SK-N-SH (cell line): ENCODE results near the gene CD300LF. TPM values are rescaled to one million over a fixed set of nuclear protein-coding genes. Genes with fewer than 3 reads are reported as not detected.

Experiments used
- CTCF ChIA-PET: fragments of 300-600, 350-600 bp; formaldehyde crosslinking; extraction: SDS; loops from one replicate; lab custom pipeline; 2021; lab: Yijun Ruan, JAX
- POLR2A ChIA-PET: fragments of 350-600 bp; sonication (Branson Sonifier 250); formaldehyde crosslinking; extraction: SDS; loops from one replicate; lab custom pipeline; 2020; ENCODE audit warnings: antibody characterized with exemption, inconsistent platforms; lab: Yijun Ruan, JAX
- DNase-seq: peaks from one replicate; pipeline ENCODE4 v3.0.0; 2012
- H2AFZ ChIP-seq: fragments of 200-600 bp; sonication (generic); 2 replicates; pipeline ENCODE4 v1.8.1; 2016; ENCODE audit warnings: antibody characterized with exemption, mild to moderate bottlenecking, low read depth
- H3F3A ChIP-seq: fragments of 200-600 bp; sonication (generic); replicated peaks from 2 replicates; pipeline ENCODE3; 2016; ENCODE audit warnings: antibody characterized with exemption, mild to moderate bottlenecking; ENCODE audit not compliant: insufficient read depth
- H3K27ac ChIP-seq, 2 experiments: fragments of 200-500 bp in 1 of 2; fragments of 200-600 bp in 1 of 2; sonication (Bioruptor generic) in 1 of 2; sonication (generic), shearing (Covaris generic) in 1 of 2; 2 replicates each; pipeline versions ENCODE4 v1.5.1 to v1.6.1; 2014 to 2016; ENCODE audit warnings: low read depth in 2 of 2, inconsistent platforms in 1 of 2, low read length in 1 of 2, mild to moderate bottlenecking in 1 of 2, mixed read lengths in 1 of 2
- H3K27me3 ChIP-seq: fragments of 200-600 bp; sonication (generic), shearing (Covaris generic); 2 replicates; pipeline ENCODE4 v1.6.1; 2016; ENCODE audit warnings: mixed run types; ENCODE audit not compliant: insufficient read depth
- H3K36me3 ChIP-seq, 2 experiments: fragments of 200-500 bp in 1 of 2; fragments of 200-600 bp in 1 of 2; sonication (Bioruptor generic) in 1 of 2; sonication (generic) in 1 of 2; replicated peaks in 1 of 2; 2 replicates each; pipeline versions ENCODE3 to v1.5.1; 2014 to 2016; ENCODE audit warnings: low read length in 1 of 2, mild to moderate bottlenecking in 1 of 2; ENCODE audit not compliant: insufficient read depth in 2 of 2, control insufficient read depth in 1 of 2
- H3K4me1 ChIP-seq, 2 experiments: fragments of 200-500 bp in 1 of 2; fragments of 200-600 bp in 1 of 2; sonication (Bioruptor generic) in 1 of 2; sonication (generic), shearing (Covaris generic) in 1 of 2; 2 replicates each; pipeline versions ENCODE4 v1.5.1 to v1.6.1; 2014 to 2016; ENCODE audit warnings: low read depth in 1 of 2, low read length in 1 of 2, mixed run types in 1 of 2; ENCODE audit not compliant: insufficient read depth in 2 of 2, control insufficient read depth in 1 of 2
- H3K4me2 ChIP-seq: fragments of 200-600 bp; sonication (generic), shearing (Covaris generic); 2 replicates; pipeline ENCODE4 v1.6.1; 2017; ENCODE audit warnings: mixed run types
- H3K4me3 ChIP-seq, 2 experiments: fragments of 200-500 bp in 1 of 2; fragments of 200-600 bp in 1 of 2; sonication (Bioruptor generic) in 1 of 2; sonication (generic), shearing (Covaris generic) in 1 of 2; 2 replicates each; pipeline versions ENCODE4 v1.5.1 to v1.8.1; 2014 to 2016; ENCODE audit warnings: low read depth in 2 of 2, inconsistent platforms in 1 of 2, low read length in 1 of 2, mild to moderate bottlenecking in 1 of 2, mixed read lengths in 1 of 2, moderate library complexity in 1 of 2
- H3K79me2 ChIP-seq: fragments of 200-600 bp; sonication (generic); 2 replicates; pipeline ENCODE4 v1.8.1; 2017; ENCODE audit warnings: mild to moderate bottlenecking; ENCODE audit not compliant: insufficient read depth
- H3K9ac ChIP-seq: fragments of 200-600 bp; sonication (generic); 2 replicates; pipeline ENCODE4 v1.6.1; 2017; ENCODE audit warnings: mixed run types
- H3K9me2 ChIP-seq: fragments of 200-600 bp; sonication (generic); 2 replicates; pipeline ENCODE4 v1.6.1; 2017; ENCODE audit warnings: mixed run types
- H3K9me3 ChIP-seq: fragments of 200-600 bp; sonication (generic); 2 replicates; pipeline ENCODE4 v1.6.1; 2017; ENCODE audit warnings: mixed run types, mild to moderate bottlenecking, moderate library complexity
- H4K20me1 ChIP-seq: fragments of 200-600 bp; sonication (generic); 2 replicates; pipeline ENCODE4 v1.6.1; 2017; ENCODE audit warnings: mild to moderate bottlenecking, mixed run types; ENCODE audit not compliant: insufficient read depth
- ELF1 ChIP-seq: IDR thresholded peaks from 2 replicates; pipeline ENCODE4 v1.4.0; 2012
- EP300 ChIP-seq, 2 experiments: IDR thresholded peaks; 2 replicates each; pipeline versions ENCODE4 v1.4.0 to v1.6.1; 2012; ENCODE audit warnings: borderline replicate concordance in 1 of 2, low read depth in 1 of 2, low read length in 1 of 2
- FOSL2 ChIP-seq: IDR thresholded peaks from 2 replicates; pipeline ENCODE4 v1.4.0; 2012; ENCODE audit warnings: low read depth, mild to moderate bottlenecking, moderate library complexity, borderline replicate concordance
- FOXJ3 ChIP-seq: sonication (generic); formaldehyde crosslinking; IDR thresholded peaks from 2 replicates; pipeline ENCODE4 v1.5.1; 2020; ENCODE audit warnings: mild to moderate bottlenecking, missing genetic modification reagents
- GABPA ChIP-seq: IDR thresholded peaks from 2 replicates; pipeline ENCODE4 v1.4.0; 2012; ENCODE audit warnings: low read depth, mild to moderate bottlenecking
- MEF2A ChIP-seq: IDR thresholded peaks from 2 replicates; pipeline ENCODE4 v1.4.0; 2012; ENCODE audit warnings: low read depth, borderline replicate concordance
- MXI1 ChIP-seq: IDR thresholded peaks from 2 replicates; pipeline ENCODE4 v1.6.1; 2012; ENCODE audit warnings: mild to moderate bottlenecking, low read depth, low read length, improper control_type of control experiment
- NFIC ChIP-seq: IDR thresholded peaks from 2 replicates; pipeline ENCODE4 v1.4.0; 2012; ENCODE audit warnings: borderline replicate concordance
- NRF1 ChIP-seq: IDR thresholded peaks from 2 replicates; pipeline ENCODE4 v1.6.1; 2012; ENCODE audit warnings: low read depth, mild to moderate bottlenecking, low read length
- PBX3 ChIP-seq: IDR thresholded peaks from 2 replicates; pipeline ENCODE4; 2012
- POLR2AphosphoS5 ChIP-seq: IDR thresholded peaks from 2 replicates; pipeline ENCODE4 v1.6.1; 2012; ENCODE audit warnings: low read depth, low read length
- RXRA ChIP-seq: IDR thresholded peaks from 2 replicates; pipeline ENCODE4 v1.4.0; 2012; ENCODE audit warnings: low read depth, mild to moderate bottlenecking, borderline replicate concordance
- SIN3A ChIP-seq: IDR thresholded peaks from 2 replicates; pipeline ENCODE4 v1.6.1; 2012; ENCODE audit warnings: low read depth, mild to moderate bottlenecking, low read length, moderate library complexity, borderline replicate concordance
- TAF1 ChIP-seq: IDR thresholded peaks from 2 replicates; pipeline ENCODE4 v1.6.1; 2012; ENCODE audit warnings: low read depth, mild to moderate bottlenecking, low read length, moderate library complexity, borderline replicate concordance
- TCF12 ChIP-seq: IDR thresholded peaks from 2 replicates; pipeline ENCODE4 v1.4.0; 2012
- TEAD4 ChIP-seq: IDR thresholded peaks from 2 replicates; pipeline ENCODE4 v1.4.0; 2012; ENCODE audit warnings: mild to moderate bottlenecking, borderline replicate concordance; ENCODE audit not compliant: insufficient read depth
- USF1 ChIP-seq: IDR thresholded peaks from 2 replicates; pipeline ENCODE4 v1.4.0; 2012; ENCODE audit warnings: low read depth, borderline replicate concordance
- YY1 ChIP-seq: IDR thresholded peaks from 2 replicates; pipeline ENCODE4 v1.4.0; 2012; ENCODE audit warnings: low read depth, mild to moderate bottlenecking
- ZBTB33 ChIP-seq: IDR thresholded peaks from 2 replicates; pipeline ENCODE4 v1.4.0; 2012; ENCODE audit warnings: low read depth, borderline replicate concordance
- WGBS: methylation state at CpG from one replicate; pipeline ENCODE4 v1.1.6; 2017; ENCODE audit warnings: low lambda C conversion rate; 5-methylcytosine and 5-hydroxymethylcytosine counted together
- polyA plus RNA-seq, 3 experiments: library from polyadenylated mRNA; depleted of rRNA; stranded (reverse); fragments of >200 nt; gene quantifications; 2 replicates each; pipeline ENCODE4 v1.2.3, GENCODE V29; 2012

The CD300LF gene
- polyA plus RNA-seq, 1 of the 3 experiments (the other 2 are of a cell fraction), result not detected

GRCh38 chr17:74760404-74761105 lies 47.8 kb upstream of the CD300LF start (continued):
- TF ChIP-seq EP300 (IDR thresholded peaks at IDR 0.05; ENCODE audit: borderline replicate concordance in 1 of 2, low read depth in 1 of 2, low read length in 1 of 2) (peak in 1 of 2 experiments; percentile 87; a peak in 2 of 4 replicates), NFIC (peak; percentile 82), ZBTB33 (no peak), PBX3 (peak; percentile 45), USF1 (no peak), TCF12 (peak; percentile 73)

GRCh38 chr17:74759941-74760340 lies 47.2 kb upstream of the CD300LF start:
- Histone ChIP-seq H3K79me2 (peaks cover 14% of the 10 kb centered on the region; the same call in 1 of the 2 replicates), H3K4me3 (no peak overlapping the region), H3K4me2 (peak overlapping the region; percentile 52), H3K9me2 (no peaks in the 10 kb centered on the region), H3K9me3 (no peaks in the 10 kb centered on the region), H2AFZ (no peak overlapping the region), H3K27ac (peak overlapping the region; percentile 25 to 94; a peak in 3 of 4 replicates), H4K20me1 (no peaks in the 10 kb centered on the region), H3K9ac (no peak overlapping the region), H3F3A (peaks cover 4% of the 10 kb centered on the region), H3K36me3 (no peaks in the 10 kb centered on the region), H3K4me1 (peaks cover 45 to 68% of the 10 kb centered on the region in 2 experiments; a peak in 3 of 4 replicates), H3K27me3 (no peaks in the 10 kb centered on the region)
- TF ChIP-seq FOXJ3 (no peak), ELF1 (no peak), POLR2AphosphoS5 (no peak), SIN3A (no peak), TEAD4 (no peak), YY1 (no peak), MXI1 (no peak), RXRA (no peak), TAF1 (no peak), FOSL2 (no peak), GABPA (no peak), USF1 (no peak), NRF1 (no peak), MEF2A (no peak)
- 98% methylated on average over 10 of the region's 10 CpGs for whole genome bisulfite sequencing
- CTCF ChIA-PET, result interaction anchor here (0.7 to 48.0 kb wide), 9 partner anchors 5 to 194 kb away, joined by 3 to 1361 read pairs (median 10); partner anchors contain the start of genes FDXR, GRIN2C, NAT9 and NHERF1
- DNase-seq, result peak; percentile 56
- POLR2A ChIA-PET, result interaction anchor here (0.5 to 2.9 kb wide), 5 partner anchors 10 to 16 kb away, joined by 3 to 19 read pairs (median 9); partner anchors contain the start of gene NAT9
